Endothelial cell of hepatic sinusoid (primary cell): ENCODE results near the gene RTKN.
"Not testable (repeated sequence)": the region's sequence is repeated elsewhere in the genome, so short reads cannot be mapped to it uniquely, and the experiment has no call there.

Experiments used
- in situ Hi-C: cut with HindIII; loops from 2 replicates; pipeline ENCODE4 v1.10.0; 2017; ENCODE audit warnings: low sequenced_read_pairs

The RTKN gene

GRCh38 chr2:74461187-74462053 lies 19.7 kb upstream of the RTKN start:
- in situ Hi-C loops: no loop called here

- in situ Hi-C loops: not testable (repeated sequence)
Observed at GRCh38 chr2:74460187-74460586, 18.4 kb upstream of the RTKN start.

- in situ Hi-C loops: not testable (repeated sequence)
Observed at GRCh38 chr2:74459503-74460118, 17.9 kb upstream of the RTKN start.

GRCh38 chr2:74458938-74459363 lies 17.2 kb upstream of the RTKN start:
- in situ Hi-C loops: no loop called here

- in situ Hi-C loops: no loop called here
Observed at GRCh38 chr2:74458132-74458937, 16.6 kb upstream of the RTKN start, which contains the start of gene WBP1. Gene WBP1 (plus strand): TSS chr2:74458438. CDS start chr2:74458603, 165 bp downstream.

GRCh38 chr2:74457549-74458131 lies 15.9 kb upstream of the RTKN start:
- in situ Hi-C loops: no loop called here

GRCh38 chr2:74457129-74457548 lies 15.4 kb upstream of the RTKN start:
- in situ Hi-C loops: no loop called here

- in situ Hi-C loops: no loop called here
Observed at GRCh38 chr2:74454654-74455511, 13.1 kb upstream of the RTKN start, which contains the start of gene INO80B. Gene INO80B (plus strand): TSS chr2:74455087. CDS start chr2:74455117, 30 bp downstream.

- in situ Hi-C loops: no loop called here
Observed at GRCh38 chr2:74450570-74451190, 8.9 kb upstream of the RTKN start.

- in situ Hi-C loops: no loop called here
Observed at GRCh38 chr2:74448771-74449170, 7.0 kb upstream of the RTKN start.

- in situ Hi-C loops: no loop called here
Observed at GRCh38 chr2:74447230-74447999, 5.7 kb upstream of the RTKN start.

- in situ Hi-C loops: no loop called here
Observed at GRCh38 chr2:74444498-74445318, 3.0 kb upstream of the RTKN start.

GRCh38 chr2:74442483-74443297 lies 953 bp upstream of the RTKN start:
- in situ Hi-C loops: not testable (repeated sequence)

GRCh38 chr2:74441170-74441689 lies 507 bp downstream of the RTKN start:
- in situ Hi-C loops: no loop called here

- in situ Hi-C loops: no loop called here
Observed at GRCh38 chr2:74440378-74441169, 1.2 kb downstream of the RTKN start.

GRCh38 chr2:74439803-74440377 lies 1.8 kb downstream of the RTKN start:
- in situ Hi-C loops: no loop called here
